ENCODE data around the gene FAM120AOS.
A peak's percentile ranks its signal among the peaks of the same experiment; 100 is the strongest.

The FAM120AOS gene

GRCh38 chr9:93453047-93453914 lies at the start of gene FAM120AOS:
TSS of gene FAM120AOS (minus strand) at chr9:93453581. CDS start at chr9:93452709, 872 bp downstream.
- peak; percentile 74 to 78 for DNase-seq

GRCh38 chr9:93501406-93501805 lies 48.0 kb upstream of the FAM120AOS start:
- no peak for DNase-seq

- DNase-seq = no peak
Measured at GRCh38 chr9:93500571-93501298, 47.4 kb upstream of the FAM120AOS start.

- DNase-seq = no peak
Measured at GRCh38 chr9:93496285-93496684, 42.9 kb upstream of the FAM120AOS start.

GRCh38 chr9:93493949-93494348 lies 40.6 kb upstream of the FAM120AOS start:
- DNase-seq = no peak

GRCh38 chr9:93492327-93492726 lies 38.9 kb upstream of the FAM120AOS start:
- no peak for DNase-seq

DNA sequence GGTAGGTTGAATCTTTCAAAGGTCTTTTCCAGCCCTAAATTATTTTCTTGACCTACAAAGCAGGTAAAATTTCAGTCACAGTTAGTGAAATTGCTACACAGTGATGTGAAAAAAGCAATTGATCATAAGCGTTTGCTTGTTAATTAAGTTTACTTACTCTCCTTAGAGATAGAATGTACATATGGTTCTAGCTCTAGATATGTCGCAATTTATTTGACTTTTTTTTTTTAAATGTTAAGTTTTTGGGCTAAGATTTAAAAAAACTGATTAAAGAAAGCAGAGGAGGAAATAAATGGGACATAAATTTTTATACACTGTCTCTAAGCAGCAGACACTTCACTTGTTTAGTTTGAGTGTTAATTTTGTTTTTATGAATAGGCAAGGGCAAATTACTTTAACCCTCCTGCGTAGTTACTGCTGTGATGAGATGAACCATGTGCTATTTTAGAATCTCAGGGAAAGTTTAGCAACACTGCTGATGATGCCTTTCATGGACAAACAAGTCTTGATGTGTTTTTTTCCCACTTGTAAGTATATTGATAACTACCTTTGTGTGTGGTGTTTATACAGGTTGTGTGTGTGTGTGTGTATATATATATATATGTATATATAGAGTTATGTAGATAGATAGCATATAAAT lies 38.3 kb upstream of the FAM120AOS start:
- no peak for DNase-seq

- no peak for DNase-seq
Measured at GRCh38 chr9:93488244-93488643, 34.9 kb upstream of the FAM120AOS start.

DNA sequence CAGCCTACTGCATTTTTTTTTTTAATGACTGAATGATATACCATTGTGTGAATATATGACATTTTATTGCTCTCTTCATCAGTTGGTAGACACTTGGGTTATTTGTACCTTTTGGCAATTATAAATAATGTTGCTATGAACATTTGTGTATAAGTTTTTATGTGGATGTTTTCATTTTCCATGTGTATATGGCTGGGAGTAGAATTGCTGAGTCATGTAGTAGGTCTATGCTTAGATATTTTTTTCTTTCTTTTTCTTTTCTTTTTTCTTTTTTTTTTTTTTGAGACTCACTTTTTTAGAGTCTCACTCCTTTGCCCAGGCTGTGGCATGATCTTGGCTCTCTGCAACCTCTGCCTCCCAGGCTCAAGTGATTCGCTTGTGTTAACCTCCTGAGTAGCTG lies 32.9 kb upstream of the FAM120AOS start:
- DNase-seq = no peak

- DNase-seq = no peak
Measured at GRCh38 chr9:93483497-93483896, 30.1 kb upstream of the FAM120AOS start.

GRCh38 chr9:93480728-93481324 lies 27.4 kb upstream of the FAM120AOS start:
- no peak for DNase-seq

DNA sequence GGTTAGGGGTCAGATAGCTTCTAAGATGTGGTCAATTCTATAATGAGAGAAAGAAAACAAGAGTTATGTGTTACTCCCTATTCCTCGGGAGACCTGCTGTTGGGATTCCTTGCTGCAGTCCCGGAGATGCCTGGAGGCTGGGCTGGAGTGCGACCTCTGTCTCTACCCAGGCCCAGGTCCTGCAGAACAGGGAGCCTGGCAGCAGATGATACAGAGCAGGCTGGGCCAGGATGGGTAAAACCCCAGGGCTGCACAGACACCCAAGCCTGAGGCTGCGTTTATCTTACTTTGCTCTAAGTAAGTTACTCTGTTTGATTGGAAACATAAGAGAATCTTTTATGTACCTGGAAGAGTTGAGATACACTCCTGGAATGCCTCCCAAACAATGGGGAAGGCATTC lies 26.9 kb upstream of the FAM120AOS start:
- no peak for DNase-seq

DNA sequence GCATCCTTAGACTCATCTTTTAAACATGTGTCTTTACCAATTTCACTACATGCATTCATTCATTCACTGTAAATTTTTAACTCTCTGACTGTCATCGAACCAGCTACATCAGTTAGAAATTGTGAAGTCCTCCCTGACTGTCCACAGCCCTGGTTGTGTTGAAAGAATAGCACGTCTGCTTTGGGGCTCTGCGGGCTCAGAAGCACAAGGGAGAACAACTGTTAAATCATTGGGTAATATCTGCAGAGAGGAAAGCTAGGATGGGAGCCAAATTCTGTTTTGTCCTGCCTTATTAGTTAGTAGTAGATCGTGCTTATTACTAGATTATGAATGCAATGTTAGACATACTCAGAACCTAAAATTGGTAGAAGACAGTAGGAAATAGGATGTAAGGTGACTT lies 26.3 kb upstream of the FAM120AOS start:
- DNase-seq = no peak

- no peak for DNase-seq
Measured at GRCh38 chr9:93477397-93477796, 24.0 kb upstream of the FAM120AOS start.

- DNase-seq = no peak
Measured at GRCh38 chr9:93476924-93477323, 23.5 kb upstream of the FAM120AOS start.

DNA sequence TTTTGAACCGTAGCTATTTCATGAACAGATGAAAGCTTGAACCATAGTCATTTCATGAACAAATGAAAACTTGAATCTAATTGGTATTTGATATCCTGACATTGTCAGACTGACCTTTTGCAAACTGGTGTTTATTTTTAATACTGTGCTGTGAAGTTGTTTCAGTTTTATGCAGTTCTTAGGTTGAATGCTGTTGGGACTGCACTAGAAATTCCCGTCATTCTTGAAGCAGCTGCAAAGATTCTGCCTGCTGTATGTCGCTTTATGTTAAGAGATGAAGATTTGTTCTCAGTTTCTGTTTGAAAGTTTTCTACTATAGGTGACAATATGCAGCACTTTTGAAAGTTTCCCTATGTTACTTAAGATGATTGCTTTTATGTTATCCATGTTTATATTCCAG lies 22.5 kb upstream of the FAM120AOS start:
- no peak for DNase-seq

DNA sequence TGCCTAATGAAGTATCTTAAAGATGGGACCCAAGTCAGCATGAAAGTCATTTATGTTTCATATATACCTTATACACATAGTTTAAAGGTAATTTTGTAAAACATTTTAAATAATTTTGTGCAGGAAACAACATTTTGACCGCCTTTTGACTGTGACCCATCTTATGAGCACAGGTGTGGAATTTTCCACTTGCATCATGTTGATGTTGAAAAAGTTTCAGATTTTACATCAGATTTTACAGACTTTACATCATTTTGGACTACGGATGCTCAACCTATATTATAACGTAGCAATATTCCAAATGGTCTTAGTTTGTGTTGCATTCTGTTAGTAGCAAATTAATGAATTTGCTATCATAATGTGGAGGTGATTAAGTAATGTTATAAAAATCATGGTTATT lies 21.7 kb upstream of the FAM120AOS start:
- DNase-seq = no peak

DNA sequence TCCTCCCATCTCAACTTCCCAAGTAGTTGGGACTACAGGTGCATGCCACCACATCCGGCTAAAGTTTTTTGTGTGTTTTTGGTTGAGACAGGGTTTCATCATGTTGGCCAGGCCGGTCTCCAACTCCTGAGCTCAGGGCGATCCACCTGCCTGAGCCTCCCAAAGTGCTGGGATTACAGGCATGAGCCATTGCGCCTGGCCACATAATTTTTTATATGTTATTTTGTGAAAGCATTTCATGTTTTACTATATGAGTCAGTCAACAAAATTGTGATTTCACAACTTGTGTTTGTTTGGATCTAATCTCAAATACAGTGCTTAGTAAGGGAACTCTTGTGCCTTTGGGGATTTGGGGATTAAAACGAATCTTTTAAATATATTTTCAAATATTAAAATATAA lies 20.0 kb upstream of the FAM120AOS start:
- no peak for DNase-seq

DNA sequence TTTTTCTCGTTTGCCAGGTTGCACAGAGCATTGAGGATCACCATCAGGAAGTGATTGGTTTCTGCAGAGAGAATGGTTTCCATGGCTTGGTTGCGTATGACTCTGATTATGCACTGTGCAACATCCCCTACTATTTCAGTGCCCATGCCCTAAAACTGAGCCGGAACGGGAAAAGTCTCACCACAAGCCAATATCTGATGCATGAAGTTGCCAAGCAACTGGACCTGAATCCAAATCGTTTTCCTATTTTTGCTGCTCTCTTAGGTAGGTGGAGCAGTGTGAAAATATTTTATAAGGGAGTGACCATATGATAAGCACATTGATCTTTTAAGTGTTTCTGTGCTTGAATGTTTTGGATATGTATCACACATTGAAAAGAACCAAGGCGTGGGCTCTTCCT lies 17.7 kb upstream of the FAM120AOS start:
- no peak for DNase-seq

DNA sequence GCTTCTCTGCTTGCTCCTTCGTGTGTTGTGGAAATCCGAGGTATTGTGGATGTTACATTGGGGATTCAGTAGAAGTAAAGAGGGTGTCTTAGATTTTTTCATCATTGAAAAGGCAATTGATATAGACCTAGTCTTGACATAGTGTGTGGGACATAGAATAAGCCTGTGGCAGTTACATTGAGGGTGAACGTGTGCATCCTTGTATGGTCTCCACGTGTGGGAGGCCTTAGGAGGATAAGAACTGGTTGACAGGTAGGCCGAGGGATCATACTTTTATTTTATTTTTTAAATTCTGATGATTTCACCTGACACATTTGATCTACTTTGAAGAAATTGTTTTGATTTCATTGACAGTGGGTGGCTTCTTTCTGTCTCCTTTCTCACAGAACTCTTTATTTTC lies 17.0 kb upstream of the FAM120AOS start:
- DNase-seq = no peak

DNA sequence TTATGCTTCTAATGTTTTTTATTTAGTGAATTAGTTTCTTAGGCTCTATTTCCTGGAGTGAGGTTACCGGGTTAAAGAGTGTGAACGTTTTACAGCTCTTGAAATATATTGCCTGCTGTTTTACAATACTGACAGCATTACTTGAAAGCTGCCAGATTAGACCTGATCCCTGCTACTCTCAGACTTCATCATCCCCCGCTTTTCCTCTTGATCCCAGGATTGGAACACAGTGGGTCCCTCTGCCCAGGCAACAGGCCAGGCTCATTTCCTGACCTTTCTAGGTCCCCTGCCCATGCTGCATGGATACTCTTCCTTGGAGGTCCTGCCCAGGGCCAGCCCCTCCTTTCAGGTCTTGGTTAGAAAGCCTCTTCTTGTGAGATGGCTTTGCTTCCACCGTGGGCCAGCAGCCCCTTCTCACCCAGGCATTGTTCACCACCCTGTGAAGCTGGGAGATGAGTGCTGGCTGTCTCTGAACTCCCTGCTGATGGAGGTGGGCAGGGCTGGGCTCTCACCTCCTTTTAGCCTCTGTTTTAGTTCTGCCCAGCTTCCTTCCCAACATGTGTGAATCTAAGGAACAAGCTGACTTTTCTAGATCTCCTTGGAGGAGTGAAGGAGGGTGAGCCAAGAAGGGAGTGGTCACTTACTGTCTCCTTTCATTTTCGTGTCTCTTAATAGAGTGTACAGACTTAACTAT lies 15.5 kb upstream of the FAM120AOS start:
- DNase-seq = no peak

DNA sequence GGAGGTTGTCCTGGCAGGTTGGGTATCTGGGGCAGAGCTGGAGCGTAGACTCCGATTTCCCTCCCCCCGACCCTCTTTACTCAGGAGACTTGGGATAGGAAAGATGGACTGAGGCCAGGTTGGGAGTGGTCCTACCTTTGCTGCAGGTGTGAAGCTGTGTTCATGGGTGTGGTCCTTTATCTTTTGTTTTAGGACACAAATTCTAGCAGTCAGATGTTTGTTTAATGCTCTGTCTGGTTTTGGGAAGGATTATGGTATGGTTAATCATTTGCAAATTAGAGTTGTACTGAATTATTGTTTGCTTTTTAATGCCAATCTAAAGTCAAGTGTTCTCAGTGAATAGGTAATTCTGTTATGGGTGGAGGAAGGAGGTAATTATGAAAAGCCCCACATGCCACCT lies 14.1 kb upstream of the FAM120AOS start:
- no peak for DNase-seq

DNA sequence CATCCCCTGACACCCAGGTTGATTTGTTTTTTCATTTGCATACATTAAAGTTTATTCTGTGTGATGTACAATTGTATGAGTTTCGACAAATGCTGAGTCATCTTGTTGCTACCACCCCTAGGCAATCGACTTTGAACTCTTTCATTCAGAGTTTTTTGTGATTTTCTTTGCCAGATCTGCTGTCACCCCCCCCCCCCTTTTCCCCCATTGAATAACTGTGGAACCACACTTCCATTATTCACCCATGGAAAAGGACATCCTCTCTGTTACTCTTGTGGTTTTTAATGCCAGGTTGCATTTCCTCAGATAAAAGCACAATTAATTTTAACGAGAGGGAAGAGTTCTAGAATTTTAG lies 13.7 kb upstream of the FAM120AOS start:
- DNase-seq = no peak

Data from activated CD4-positive, alpha-beta T cell treated with anti-CD3 and anti-CD28 coated beads, Interleukin-2, amount 50 U/mL, for 4 hours (primary cell).